Smooth muscle cell (in vitro differentiated cells): ENCODE data around the gene CHIA. TPM values are rescaled to one million over a fixed set of nuclear protein-coding genes. Genes with fewer than 3 reads are reported as not detected.

Experiments
- DNase-seq: peaks from one replicate; lab custom pipeline; 2025; ENCODE audit not compliant: unreplicated experiment; lab: John Stamatoyannopoulos, UW
- H2AFZ ChIP-seq: fragments of 200-600 bp; sonication (generic); 2 replicates; pipeline ENCODE4 v1.6.0; 2016; ENCODE audit warnings: antibody characterized with exemption, low read depth, mild to moderate bottlenecking
- H3F3A ChIP-seq: fragments of 200-600 bp; sonication (generic); 2 replicates; pipeline ENCODE4 v1.6.0; 2017; ENCODE audit warnings: antibody characterized with exemption, low read depth
- H3K27ac ChIP-seq: fragments of 200-600 bp; sonication (generic); 2 replicates; pipeline ENCODE4 v1.5.1; 2016; ENCODE audit warnings: low read depth, mild to moderate bottlenecking
- H3K27me3 ChIP-seq: fragments of 200-600 bp; sonication (generic); 2 replicates; pipeline ENCODE4 v1.6.1; 2016; ENCODE audit warnings: low read depth, mild to moderate bottlenecking
- H3K36me3 ChIP-seq: fragments of 200-600 bp; sonication (generic); 2 replicates; pipeline ENCODE4 v1.5.1; 2016; ENCODE audit warnings: low read depth
- H3K4me1 ChIP-seq: fragments of 200-600 bp; sonication (generic); 2 replicates; pipeline ENCODE4 v1.5.1; 2016; ENCODE audit warnings: low read depth
- H3K4me2 ChIP-seq: fragments of 200-600 bp; sonication (generic); 2 replicates; pipeline ENCODE4 v1.6.0; 2016; ENCODE audit warnings: mild to moderate bottlenecking
- H3K4me3 ChIP-seq: fragments of 200-600 bp; sonication (generic); 2 replicates; pipeline ENCODE4 v1.5.1; 2016; ENCODE audit warnings: mild to moderate bottlenecking
- H3K79me2 ChIP-seq: fragments of 200-600 bp; sonication (generic); 2 replicates; pipeline ENCODE4 v1.6.0; 2016; ENCODE audit warnings: low read depth, mild to moderate bottlenecking
- H3K9ac ChIP-seq: fragments of 200-600 bp; sonication (generic); 2 replicates; pipeline ENCODE4 v1.6.0; 2016; ENCODE audit warnings: low read depth
- H3K9me3 ChIP-seq: fragments of 200-600 bp; sonication (generic); replicated peaks from 2 replicates; pipeline ENCODE4 v1.5.1; 2016; ENCODE audit warnings: low read depth
- H4K20me1 ChIP-seq: fragments of 200-600 bp; sonication (generic); 2 replicates; pipeline ENCODE4 v1.6.0; 2016; ENCODE audit warnings: low read depth
- WGBS: methylation state at CpG from one replicate; pipeline ENCODE4 v1.1.7; 2016; ENCODE audit warnings: low lambda C conversion rate; 5-methylcytosine and 5-hydroxymethylcytosine counted together
- polyA plus RNA-seq: library from polyadenylated mRNA; unstranded; fragments of >200 nt; fragmentation: Nextera tagmentation; extraction: Ambion mirVana; gene quantifications from 2 replicates; pipeline ENCODE4 v1.2.1, GENCODE V29; 2016
- total RNA-seq: library from RNA; depleted of rRNA; stranded (reverse); fragments of >200 nt; gene quantifications from 2 replicates; pipeline ENCODE4 v1.2.3, GENCODE V29; 2014
- TF ChIP-seq, protein P1 (sequence below): fragments of 200-600 bp; sonication (generic); IDR thresholded peaks from 2 replicates; pipeline ENCODE4 v1.5.1; 2017; ENCODE audit warnings: borderline replicate concordance, mild to moderate bottlenecking, antibody characterized with exemption; ENCODE audit not compliant: insufficient read depth, poor library complexity, severe bottlenecking

Gene CHIA
- total and polyA plus RNA-seq, 2 experiments from 2014 or later = not detected

- Histone ChIP-seq H3K36me3 (no peaks in the 10 kb centered on the region), H3K27ac (no peak overlapping the region), H3K9ac (no peak overlapping the region), H3K4me3 (no peak overlapping the region), H4K20me1 (no peaks in the 10 kb centered on the region), H3K27me3 (no peaks in the 10 kb centered on the region), H3K4me1 (peaks cover 5% of the 10 kb centered on the region), H3K4me2 (no peak overlapping the region), H2AFZ (no peak overlapping the region), H3K9me3 (no peaks in the 10 kb centered on the region), H3F3A (no peaks in the 10 kb centered on the region), H3K79me2 (no peaks in the 10 kb centered on the region)
- 96% methylated on average over 4 of the region's 4 CpGs for WGBS
- no peak for DNase-seq
- TF ChIP-seq, protein P1, sequence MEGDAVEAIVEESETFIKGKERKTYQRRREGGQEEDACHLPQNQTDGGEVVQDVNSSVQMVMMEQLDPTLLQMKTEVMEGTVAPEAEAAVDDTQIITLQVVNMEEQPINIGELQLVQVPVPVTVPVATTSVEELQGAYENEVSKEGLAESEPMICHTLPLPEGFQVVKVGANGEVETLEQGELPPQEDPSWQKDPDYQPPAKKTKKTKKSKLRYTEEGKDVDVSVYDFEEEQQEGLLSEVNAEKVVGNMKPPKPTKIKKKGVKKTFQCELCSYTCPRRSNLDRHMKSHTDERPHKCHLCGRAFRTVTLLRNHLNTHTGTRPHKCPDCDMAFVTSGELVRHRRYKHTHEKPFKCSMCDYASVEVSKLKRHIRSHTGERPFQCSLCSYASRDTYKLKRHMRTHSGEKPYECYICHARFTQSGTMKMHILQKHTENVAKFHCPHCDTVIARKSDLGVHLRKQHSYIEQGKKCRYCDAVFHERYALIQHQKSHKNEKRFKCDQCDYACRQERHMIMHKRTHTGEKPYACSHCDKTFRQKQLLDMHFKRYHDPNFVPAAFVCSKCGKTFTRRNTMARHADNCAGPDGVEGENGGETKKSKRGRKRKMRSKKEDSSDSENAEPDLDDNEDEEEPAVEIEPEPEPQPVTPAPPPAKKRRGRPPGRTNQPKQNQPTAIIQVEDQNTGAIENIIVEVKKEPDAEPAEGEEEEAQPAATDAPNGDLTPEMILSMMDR = no peak
These were observed 16.0 kb upstream of the CHIA start for GRCh38 chr1:111274653-111275052.

DNA sequence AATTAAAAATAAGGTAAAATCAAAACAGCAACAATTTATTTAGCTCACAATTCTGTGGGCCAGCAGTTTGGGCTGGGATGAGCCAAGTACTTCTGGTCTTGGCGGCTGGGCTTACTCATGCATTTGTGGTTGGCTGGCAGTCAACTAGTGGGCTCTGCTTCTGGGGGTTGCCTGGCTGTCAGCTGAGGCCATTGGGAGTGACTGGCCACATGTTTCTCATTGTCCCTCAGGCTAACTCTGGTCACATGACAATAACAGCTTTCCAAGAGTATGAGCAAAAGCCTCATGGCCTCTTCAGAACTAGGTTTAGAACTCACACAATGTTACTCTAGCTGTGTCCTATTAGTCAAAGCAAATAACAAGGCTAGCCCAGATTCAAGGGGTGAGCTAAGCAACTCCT lies 15.6 kb upstream of the CHIA start:
- DNase-seq = no peak
- Histone ChIP-seq H4K20me1 (no peaks in the 10 kb centered on the region), H3K4me3 (no peak overlapping the region), H3K4me1 (peaks cover 5% of the 10 kb centered on the region), H3K27me3 (no peaks in the 10 kb centered on the region), H3K9me3 (no peaks in the 10 kb centered on the region), H2AFZ (no peak overlapping the region), H3K4me2 (no peak overlapping the region), H3K27ac (no peak overlapping the region), H3K9ac (no peak overlapping the region), H3K79me2 (no peaks in the 10 kb centered on the region), H3F3A (no peaks in the 10 kb centered on the region), H3K36me3 (no peaks in the 10 kb centered on the region)
- TF ChIP-seq, protein P1 = no peak
- WGBS = 33% methylated on average over 1 of the region's 1 CpG

DNA sequence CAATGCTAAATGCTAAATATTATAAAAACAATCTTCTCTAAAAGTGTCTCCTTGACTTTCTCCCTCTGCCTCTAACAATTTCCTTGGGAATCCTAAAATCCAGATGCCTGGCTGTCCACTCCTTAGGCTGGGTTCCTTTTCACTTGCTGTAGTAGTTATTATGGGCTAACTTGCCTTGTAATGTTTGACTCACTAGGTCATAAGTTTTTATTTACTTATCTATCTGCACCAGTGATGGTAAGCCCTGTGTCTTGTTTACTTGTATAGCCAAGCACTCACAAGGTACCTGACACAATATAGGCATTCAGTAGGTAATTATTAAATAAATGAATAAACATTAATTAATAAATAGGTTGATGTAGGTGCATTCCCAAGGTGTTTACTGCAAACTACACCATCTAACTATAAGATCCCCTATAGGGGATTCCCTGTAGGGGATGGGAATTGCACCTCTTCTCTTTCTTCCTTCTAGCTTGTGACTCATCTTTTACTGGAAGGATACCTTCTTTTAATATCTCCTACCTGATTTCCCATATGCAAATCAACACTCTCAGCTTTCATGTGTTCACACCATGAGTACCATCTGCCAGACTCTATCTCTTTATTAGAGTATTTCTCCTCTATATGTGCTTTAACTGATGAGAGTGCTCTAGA lies 14.7 kb upstream of the CHIA start:
- no peaks in the 10 kb centered on the region for H3K27me3 ChIP-seq
- H2AFZ ChIP-seq = no peak overlapping the region
- no peaks in the 10 kb centered on the region for H4K20me1 ChIP-seq
- no peak overlapping the region for H3K9ac ChIP-seq
- H3K36me3 ChIP-seq = no peaks in the 10 kb centered on the region
- no peaks in the 10 kb centered on the region for H3K79me2 ChIP-seq
- DNase-seq = no peak
- no peak overlapping the region for H3K27ac ChIP-seq
- no peak overlapping the region for H3K4me2 ChIP-seq
- TF ChIP-seq, protein P1 = no peak
- H3K9me3 ChIP-seq = no peaks in the 10 kb centered on the region
- no peak overlapping the region for H3K4me3 ChIP-seq
- H3F3A ChIP-seq = no peaks in the 10 kb centered on the region
- peaks cover 5% of the 10 kb centered on the region for H3K4me1 ChIP-seq

DNA sequence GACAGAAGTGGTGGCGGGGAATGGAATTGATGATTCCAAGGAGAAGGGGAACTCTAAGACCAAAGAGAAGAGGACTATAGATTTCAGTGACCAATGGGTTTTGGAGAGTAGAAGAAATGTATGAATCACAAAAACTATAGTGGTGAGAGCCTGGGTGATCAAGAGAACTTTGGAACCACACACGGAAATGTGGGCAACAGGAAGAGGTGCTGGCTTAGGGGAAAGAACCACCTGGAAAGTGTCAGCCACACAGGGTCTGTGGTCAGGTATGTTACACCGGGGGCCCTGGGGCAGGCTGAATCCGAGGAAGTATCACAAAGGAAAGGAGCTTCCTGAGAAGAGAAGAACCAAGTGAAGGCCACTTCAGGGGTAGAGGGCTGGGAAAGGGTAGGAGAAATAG lies 11.5 kb upstream of the CHIA start:
- Histone ChIP-seq H3K4me1 (no peaks in the 10 kb centered on the region), H3F3A (no peaks in the 10 kb centered on the region), H3K9ac (no peak overlapping the region), H4K20me1 (no peaks in the 10 kb centered on the region), H3K79me2 (no peaks in the 10 kb centered on the region), H3K4me3 (no peak overlapping the region), H3K9me3 (no peaks in the 10 kb centered on the region), H2AFZ (no peak overlapping the region), H3K4me2 (no peak overlapping the region), H3K27me3 (no peaks in the 10 kb centered on the region), H3K27ac (no peak overlapping the region), H3K36me3 (no peaks in the 10 kb centered on the region)
- TF ChIP-seq, protein P1 = no peak
- no peak for DNase-seq
- WGBS = 93% methylated on average over 4 of the region's 4 CpGs
